Measurements from ENCODE around the gene CCDC146.
A peak's percentile ranks its signal among the peaks of the same experiment; 100 is the strongest.

The CCDC146 gene

GRCh38 chr7:77313876-77314480 lies 191.6 kb downstream of the CCDC146 start:
- Mint-ChIP-seq H3K4me3 (no peak overlapping the region), H3K36me3 (ENCODE audit: low read depth) (peaks cover 100% of the 10 kb centered on the region), H3K4me1 (ENCODE audit: low read depth) (peaks cover 13% of the 10 kb centered on the region), H3K27me3 (no peaks in the 10 kb centered on the region), H3K9me3 (no peaks in the 10 kb centered on the region), H3K27ac (no peak overlapping the region)
- intact Hi-C loops (cut with micrococcal nuclease): no loop called here

- Mint-ChIP-seq H3K9me3 (no peaks in the 10 kb centered on the region), H3K27me3 (no peaks in the 10 kb centered on the region), H3K27ac (no peak overlapping the region), H3K4me1 (ENCODE audit: low read depth) (peaks cover 13% of the 10 kb centered on the region), H3K4me3 (no peak overlapping the region), H3K36me3 (ENCODE audit: low read depth) (peaks cover 100% of the 10 kb centered on the region)
- intact Hi-C loops (cut with micrococcal nuclease): no loop called here
Measured at GRCh38 chr7:77315182-77315591, 192.8 kb downstream of the CCDC146 start.

GRCh38 chr7:77316219-77316978 lies 194.0 kb downstream of the CCDC146 start:
- H3K4me3 Mint-ChIP-seq: no peak overlapping the region
- H3K4me1 Mint-ChIP-seq (ENCODE audit: low read depth): peaks cover 13% of the 10 kb centered on the region
- intact Hi-C loops (cut with micrococcal nuclease): no loop called here
- H3K27me3 Mint-ChIP-seq: no peaks in the 10 kb centered on the region
- peaks cover 100% of the 10 kb centered on the region for H3K36me3 Mint-ChIP-seq (ENCODE audit: low read depth)
- H3K9me3 Mint-ChIP-seq: no peaks in the 10 kb centered on the region
- peak overlapping the region; percentile 10 for H3K27ac Mint-ChIP-seq

- Mint-ChIP-seq H3K9me3 (no peaks in the 10 kb centered on the region), H3K4me3 (no peak overlapping the region), H3K4me1 (ENCODE audit: low read depth) (peaks cover 13% of the 10 kb centered on the region), H3K36me3 (ENCODE audit: low read depth) (peaks cover 99% of the 10 kb centered on the region), H3K27ac (no peak overlapping the region), H3K27me3 (no peaks in the 10 kb centered on the region)
- intact Hi-C loops (cut with micrococcal nuclease): no loop called here
Measured at GRCh38 chr7:77318019-77318418, 195.6 kb downstream of the CCDC146 start.

- intact Hi-C loops (cut with micrococcal nuclease): no loop called here
- H3K36me3 Mint-ChIP-seq (ENCODE audit: low read depth): peaks cover 98% of the 10 kb centered on the region
- H3K9me3 Mint-ChIP-seq: no peaks in the 10 kb centered on the region
- no peak overlapping the region for H3K4me3 Mint-ChIP-seq
- no peak overlapping the region for H3K27ac Mint-ChIP-seq
- peaks cover 17% of the 10 kb centered on the region for H3K4me1 Mint-ChIP-seq (ENCODE audit: low read depth)
- H3K27me3 Mint-ChIP-seq: no peaks in the 10 kb centered on the region
Measured at GRCh38 chr7:77320137-77320536, 197.7 kb downstream of the CCDC146 start.

- Mint-ChIP-seq H3K9me3 (no peaks in the 10 kb centered on the region), H3K36me3 (ENCODE audit: low read depth) (peaks cover 98% of the 10 kb centered on the region), H3K27me3 (no peaks in the 10 kb centered on the region), H3K27ac (no peak overlapping the region), H3K4me1 (ENCODE audit: low read depth) (peaks cover 17% of the 10 kb centered on the region), H3K4me3 (no peak overlapping the region)
- intact Hi-C loops (cut with micrococcal nuclease): no loop called here
Measured at GRCh38 chr7:77320714-77321113, 198.3 kb downstream of the CCDC146 start.

GRCh38 chr7:77321300-77321699 lies 198.9 kb downstream of the CCDC146 start:
- peaks cover 98% of the 10 kb centered on the region for H3K36me3 Mint-ChIP-seq (ENCODE audit: low read depth)
- no peak overlapping the region for H3K4me3 Mint-ChIP-seq
- no peaks in the 10 kb centered on the region for H3K9me3 Mint-ChIP-seq
- H3K27ac Mint-ChIP-seq: no peak overlapping the region
- intact Hi-C loops (cut with micrococcal nuclease): no loop called here
- no peaks in the 10 kb centered on the region for H3K27me3 Mint-ChIP-seq
- H3K4me1 Mint-ChIP-seq (ENCODE audit: low read depth): peaks cover 13% of the 10 kb centered on the region

GRCh38 chr7:77326131-77326530 lies 203.7 kb downstream of the CCDC146 start:
- H3K9me3 Mint-ChIP-seq: no peaks in the 10 kb centered on the region
- intact Hi-C loops (cut with micrococcal nuclease): no loop called here
- no peak overlapping the region for H3K27ac Mint-ChIP-seq
- peaks cover 87% of the 10 kb centered on the region for H3K36me3 Mint-ChIP-seq (ENCODE audit: low read depth)
- no peaks in the 10 kb centered on the region for H3K27me3 Mint-ChIP-seq
- H3K4me1 Mint-ChIP-seq (ENCODE audit: low read depth): peaks cover 42% of the 10 kb centered on the region
- no peak overlapping the region for H3K4me3 Mint-ChIP-seq

GRCh38 chr7:77327067-77327931 lies 204.9 kb downstream of the CCDC146 start:
- intact Hi-C loops (cut with micrococcal nuclease): no loop called here
- H3K27me3 Mint-ChIP-seq: no peaks in the 10 kb centered on the region
- H3K36me3 Mint-ChIP-seq (ENCODE audit: low read depth): peaks cover 76% of the 10 kb centered on the region
- peak overlapping the region; percentile 42 for H3K27ac Mint-ChIP-seq
- H3K9me3 Mint-ChIP-seq: no peaks in the 10 kb centered on the region
- H3K4me1 Mint-ChIP-seq (ENCODE audit: low read depth): peaks cover 54% of the 10 kb centered on the region
- H3K4me3 Mint-ChIP-seq: no peak overlapping the region

GRCh38 chr7:77327932-77328628 lies 205.7 kb downstream of the CCDC146 start:
- Mint-ChIP-seq H3K4me1 (ENCODE audit: low read depth) (peaks cover 55% of the 10 kb centered on the region), H3K4me3 (no peak overlapping the region), H3K27ac (peak overlapping the region; percentile 42), H3K36me3 (ENCODE audit: low read depth) (peaks cover 74% of the 10 kb centered on the region), H3K9me3 (no peaks in the 10 kb centered on the region), H3K27me3 (no peaks in the 10 kb centered on the region)
- intact Hi-C loops (cut with micrococcal nuclease): no loop called here

GRCh38 chr7:77328669-77329068 lies 206.3 kb downstream of the CCDC146 start:
- H3K27ac Mint-ChIP-seq: no peak overlapping the region
- H3K4me3 Mint-ChIP-seq: no peak overlapping the region
- peaks cover 55% of the 10 kb centered on the region for H3K4me1 Mint-ChIP-seq (ENCODE audit: low read depth)

GRCh38 chr7:77329466-77330168 lies 207.2 kb downstream of the CCDC146 start:
- H3K27me3 Mint-ChIP-seq: no peaks in the 10 kb centered on the region
- peaks cover 50% of the 10 kb centered on the region for H3K4me1 Mint-ChIP-seq (ENCODE audit: low read depth)
- intact Hi-C loops (cut with micrococcal nuclease): loop anchor here (5.0 to 10.0 kb wide), 3 partner anchors 82 to 202 kb away; partner anchors contain the start of gene FGL2
- peaks cover 73% of the 10 kb centered on the region for H3K36me3 Mint-ChIP-seq (ENCODE audit: low read depth)
- H3K9me3 Mint-ChIP-seq: no peaks in the 10 kb centered on the region
- H3K27ac Mint-ChIP-seq: peak overlapping the region; percentile 67
- no peak overlapping the region for H3K4me3 Mint-ChIP-seq

More at GRCh38 chr7:77328669-77329068, 206.3 kb downstream of the CCDC146 start:
- intact Hi-C loops (cut with micrococcal nuclease): no loop called here
- H3K27me3 Mint-ChIP-seq: no peaks in the 10 kb centered on the region
- H3K36me3 Mint-ChIP-seq (ENCODE audit: low read depth): peaks cover 74% of the 10 kb centered on the region
- H3K9me3 Mint-ChIP-seq: no peaks in the 10 kb centered on the region
